Small intestine (tissue), 7 donors: ENCODE measurements around the gene TRPV4. TPM values are rescaled to one million over a fixed set of nuclear protein-coding genes. Genes with fewer than 3 reads are reported as not detected.

Source experiments
- DNase-seq, 2 donors: peaks; one replicate each; pipeline versions ENCODE4 v3.0.0 to v3.0.0-alpha.2; 2013
- FAIRE-seq: peaks from 2 replicates; lab custom pipeline; 2012; peaks lifted over from hg19 to GRCh38; lab: Jason Lieb, UNC
- H3K27ac ChIP-seq, 3 donors: one replicate each; pipeline ENCODE4 v1.5.1; 2013; ENCODE audit warnings: low read length in 2 of 3, mild to moderate bottlenecking in 2 of 3, control low read depth in 1 of 3, inconsistent platforms in 1 of 3, low read depth in 1 of 3, moderate library complexity in 1 of 3
- H3K27me3 ChIP-seq, 3 donors: one replicate each; pipeline ENCODE4 v1.6.1; 2013; ENCODE audit warnings: low read length in 3 of 3, inconsistent platforms in 1 of 3; ENCODE audit not compliant: control insufficient read depth in 3 of 3, insufficient read depth in 3 of 3
- H3K36me3 ChIP-seq, 3 donors: one replicate each; pipeline ENCODE4 v1.6.1; 2013; ENCODE audit warnings: low read length in 3 of 3, inconsistent platforms in 1 of 3, low read depth in 1 of 3, mild to moderate bottlenecking in 1 of 3, moderate library complexity in 1 of 3; ENCODE audit not compliant: control insufficient read depth in 3 of 3, insufficient read depth in 2 of 3
- H3K4me1 ChIP-seq, 3 donors: one replicate each; pipeline ENCODE4 v1.6.1; 2013; ENCODE audit warnings: low read length in 2 of 3, inconsistent platforms in 1 of 3, low read depth in 1 of 3, mild to moderate bottlenecking in 1 of 3, moderate library complexity in 1 of 3; ENCODE audit not compliant: control insufficient read depth in 3 of 3, insufficient read depth in 2 of 3
- H3K4me3 ChIP-seq, 3 donors: one replicate each; pipeline ENCODE4 v1.5.1; 2013; ENCODE audit warnings: low read length in 3 of 3, control low read depth in 1 of 3, inconsistent platforms in 1 of 3, low read depth in 1 of 3, mild to moderate bottlenecking in 1 of 3, moderate library complexity in 1 of 3
- H3K9me3 ChIP-seq, 2 donors: one replicate each; pipeline ENCODE4 v1.6.1; 2013; ENCODE audit warnings: low read depth in 1 of 2, low read length in 1 of 2; ENCODE audit not compliant: control insufficient read depth in 2 of 2, insufficient read depth in 1 of 2
- WGBS, 3 donors: extraction: QIAGEN DNeasy Blood & Tissue Kit; methylation state at CpG; one replicate each; pipeline ENCODE4 v1.1.7; 2013; 5-methylcytosine and 5-hydroxymethylcytosine counted together
- polyA plus RNA-seq, 4 donors: library from polyadenylated mRNA; stranded (reverse) in 3 of 4; unstranded in 1 of 4; fragments of 200-250 nt in 3 of 4; fragments of 120-200 nt in 1 of 4; gene quantifications; one replicate each; pipeline versions ENCODE4 v1.2.1 to v1.2.3, GENCODE V29; 2013
- donor health status: healthy with polysubstance abuse.
- donor health status: control.
- donor health status: control.
- donor health status: Bipolar disorder and iron deficiency.
- donor health status: healthy.

TRPV4 gene
- polyA plus RNA-seq, 4 donors = 0.39 to 2.2 TPM; not detected in 2

- Histone ChIP-seq H3K27ac (no peak overlapping the region), H3K36me3 (no peaks in the 10 kb centered on the region), H3K4me3 (no peak overlapping the region), H3K9me3 (no peaks in the 10 kb centered on the region), H3K4me1 (no peaks in the 10 kb centered on the region), H3K27me3 (peaks cover 0 to 2% (median 0%) of the 10 kb centered on the region in 3 donors)
- no peak for DNase-seq
- 35 to 55% (median 49%) methylated on average over 10 of the region's 10 CpGs for WGBS, 3 donors
- no peak for FAIRE-seq
Measured at GRCh38 chr12:109818905-109819500, 14.2 kb downstream of the TRPV4 start.

- 87 to 91% (median 91%) methylated on average over 9 of the region's 9 CpGs for WGBS, 3 donors
- Histone ChIP-seq H3K4me1 (no peaks in the 10 kb centered on the region), H3K27me3 (peaks cover 0 to 2% (median 0%) of the 10 kb centered on the region in 3 donors), H3K36me3 (no peaks in the 10 kb centered on the region), H3K9me3 (no peaks in the 10 kb centered on the region), H3K27ac (no peak overlapping the region), H3K4me3 (no peak overlapping the region)
- DNase-seq (no peak), FAIRE-seq (no peak)
Measured at GRCh38 chr12:109818253-109818652, 14.9 kb downstream of the TRPV4 start.

DNA sequence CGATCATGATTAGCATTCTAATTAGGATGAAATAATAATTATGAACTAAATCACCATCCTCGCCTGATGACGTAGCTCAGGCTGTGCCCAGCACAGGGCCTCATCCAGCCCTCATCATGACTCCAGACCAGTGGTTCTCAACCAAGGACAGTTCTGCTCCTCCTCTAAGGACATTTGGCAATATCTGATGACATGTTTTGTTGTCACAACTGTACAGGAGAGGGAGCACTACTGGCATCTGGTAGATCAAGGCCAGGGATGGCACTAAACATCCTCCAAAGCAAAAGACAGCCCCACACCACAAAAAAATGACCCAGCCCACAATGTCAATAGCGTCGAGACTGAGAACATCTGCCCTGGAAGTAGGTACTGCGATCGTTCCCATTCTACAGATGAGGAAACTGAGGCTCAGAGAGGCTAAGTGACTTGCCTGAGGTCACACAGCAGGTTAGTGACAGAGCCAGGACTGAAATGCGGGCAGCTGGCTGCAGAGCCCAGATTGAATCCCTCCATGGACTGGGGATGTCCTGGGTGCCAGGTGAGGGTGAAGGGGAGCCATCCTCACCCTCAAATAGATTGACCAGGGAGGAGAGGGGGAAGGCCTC lies 15.5 kb downstream of the TRPV4 start:
- Histone ChIP-seq H3K4me1 (no peaks in the 10 kb centered on the region), H3K4me3 (no peak overlapping the region), H3K27me3 (peaks cover 0 to 2% (median 0%) of the 10 kb centered on the region in 3 donors), H3K9me3 (no peaks in the 10 kb centered on the region), H3K36me3 (no peaks in the 10 kb centered on the region), H3K27ac (no peak overlapping the region)
- FAIRE-seq (no peak), DNase-seq (no peak)
- 86 to 94% (median 93%) methylated on average over 8 of the region's 8 CpGs for WGBS, 3 donors

DNA sequence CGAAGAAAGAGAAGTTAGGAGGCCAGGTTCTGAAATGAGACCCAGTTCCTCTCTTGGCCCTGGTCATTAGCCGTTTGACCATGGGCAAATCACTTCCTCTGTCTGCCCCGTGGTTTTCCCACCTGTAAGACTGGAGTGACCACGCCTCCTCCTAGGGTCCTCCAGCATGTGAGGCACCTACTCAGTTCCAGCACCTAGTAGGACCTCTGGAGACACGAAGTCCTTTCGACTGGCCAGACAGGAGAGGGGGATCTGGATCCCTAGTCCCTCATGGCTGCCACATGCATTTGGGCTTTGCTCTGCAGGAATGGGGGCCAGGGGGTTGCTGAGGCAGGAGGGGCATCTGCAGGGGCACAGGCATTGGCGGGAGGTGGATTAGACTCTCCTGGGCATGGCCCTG lies 16.3 kb downstream of the TRPV4 start:
- Histone ChIP-seq H3K4me1 (no peaks in the 10 kb centered on the region), H3K27ac (no peak overlapping the region), H3K36me3 (no peaks in the 10 kb centered on the region), H3K4me3 (no peak overlapping the region), H3K27me3 (peaks cover 0 to 2% (median 0%) of the 10 kb centered on the region in 3 donors), H3K9me3 (no peaks in the 10 kb centered on the region)
- FAIRE-seq (no peak), DNase-seq (no peak)
- WGBS, 3 donors = 80 to 82% (median 80%) methylated on average over 7 of the region's 7 CpGs

DNA sequence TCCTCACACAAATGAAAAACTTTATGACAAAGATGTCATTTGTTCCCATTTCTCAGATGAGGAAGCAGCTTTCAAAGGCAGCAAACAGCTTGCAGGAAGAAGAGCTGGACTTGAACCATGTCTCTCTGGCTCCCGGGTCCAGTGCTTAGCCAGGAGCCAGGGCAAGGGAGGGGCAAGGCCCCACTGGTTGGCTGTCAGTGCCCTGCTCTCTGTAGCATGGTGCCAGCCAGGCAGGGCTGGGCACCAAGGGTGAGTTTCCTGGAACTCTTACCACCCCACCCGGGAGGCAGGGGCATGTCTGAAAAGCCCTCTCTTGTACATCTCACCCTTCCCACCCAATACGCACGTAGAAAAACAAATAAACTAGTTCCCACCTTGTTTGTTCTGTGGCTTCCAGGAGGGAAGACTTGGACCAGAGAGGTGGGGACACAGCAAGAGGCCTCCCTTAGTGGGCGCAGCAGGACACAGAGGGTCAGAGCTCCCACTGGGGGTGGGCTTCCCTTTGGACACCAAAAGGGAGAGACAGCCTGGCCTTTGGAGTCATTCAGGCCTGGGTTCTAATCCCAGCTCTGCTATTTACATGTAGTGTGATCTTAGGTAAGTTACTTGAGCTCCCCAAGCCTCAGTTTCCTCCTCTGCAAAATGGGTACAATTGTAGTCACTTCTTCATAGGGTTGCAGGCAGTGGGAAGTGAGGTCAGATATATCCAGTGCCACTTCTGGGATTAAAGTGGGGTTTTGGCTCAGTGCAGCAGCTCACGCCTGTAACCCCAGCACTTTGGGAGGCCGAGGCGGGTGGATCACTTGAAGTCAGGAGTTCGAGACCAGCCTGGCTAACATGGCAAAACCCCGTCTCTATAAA lies 17.2 kb downstream of the TRPV4 start:
- Histone ChIP-seq H3K27me3 (peaks cover 0 to 2% (median 0%) of the 10 kb centered on the region in 3 donors), H3K36me3 (no peaks in the 10 kb centered on the region), H3K4me3 (no peak overlapping the region), H3K4me1 (no peaks in the 10 kb centered on the region), H3K9me3 (no peaks in the 10 kb centered on the region), H3K27ac (no peak overlapping the region)
- 67 to 76% (median 69%) methylated on average over 10 of the region's 10 CpGs for WGBS, 3 donors
- DNase-seq (no peak), FAIRE-seq (no peak)

- Histone ChIP-seq H3K27me3 (peaks cover 0 to 2% (median 0%) of the 10 kb centered on the region in 3 donors), H3K4me3 (no peak overlapping the region), H3K4me1 (no peaks in the 10 kb centered on the region), H3K27ac (no peak overlapping the region), H3K36me3 (no peaks in the 10 kb centered on the region), H3K9me3 (no peaks in the 10 kb centered on the region)
- 70 to 87% (median 78%) methylated on average over 4 of the region's 4 CpGs for WGBS, 3 donors
- no peak for DNase-seq
- no peak for FAIRE-seq
Measured at GRCh38 chr12:109815225-109815624, 18.0 kb downstream of the TRPV4 start.

- FAIRE-seq (no peak), DNase-seq (no peak)
- no peaks in the 10 kb centered on the region for H3K4me1 ChIP-seq
- H3K36me3 ChIP-seq = no peaks in the 10 kb centered on the region
- H3K9me3 ChIP-seq = no peaks in the 10 kb centered on the region
- no peak overlapping the region for H3K27ac ChIP-seq
- H3K4me3 ChIP-seq = no peak overlapping the region
- WGBS, 3 donors = 66 to 75% (median 68%) methylated on average over 20 of the region's 20 CpGs
- peaks cover 0 to 2% (median 0%) of the 10 kb centered on the region in 3 donors for H3K27me3 ChIP-seq
Measured at GRCh38 chr12:109814600-109815150, 18.5 kb downstream of the TRPV4 start.

DNA sequence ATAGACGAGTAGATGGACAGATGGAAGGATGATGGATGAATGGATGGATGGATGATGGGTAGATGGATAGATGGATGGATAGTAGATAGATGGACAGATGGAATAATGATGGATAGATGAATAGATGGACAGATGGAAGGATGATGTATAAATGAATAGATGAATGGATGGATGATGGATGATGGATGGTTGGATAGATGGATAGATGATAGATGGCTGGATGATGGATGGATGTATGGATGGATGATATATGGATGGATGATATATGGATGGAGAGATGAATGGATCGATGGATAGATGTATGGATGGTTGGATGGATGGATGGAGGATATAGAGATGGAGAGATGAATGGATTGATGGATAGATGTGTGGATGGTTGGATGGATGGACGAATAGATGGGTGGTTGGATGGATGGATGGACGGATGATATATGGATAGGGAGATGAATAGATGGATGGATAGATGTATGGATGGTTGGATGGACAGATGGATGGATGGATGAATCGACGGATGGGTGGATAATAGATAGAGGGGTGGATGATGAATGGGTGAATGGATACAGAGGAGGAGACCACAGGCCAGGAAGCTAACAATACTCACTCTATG lies 19.3 kb downstream of the TRPV4 start:
- Histone ChIP-seq H3K4me1 (no peaks in the 10 kb centered on the region), H3K27ac (no peak overlapping the region), H3K9me3 (no peaks in the 10 kb centered on the region), H3K27me3 (peaks cover 0 to 2% (median 0%) of the 10 kb centered on the region in 3 donors), H3K4me3 (no peak overlapping the region), H3K36me3 (no peaks in the 10 kb centered on the region)
- no peak for DNase-seq
- no peak for FAIRE-seq
- 86 to 92% (median 90%) methylated on average over 6 of the region's 6 CpGs for WGBS, 3 donors
